Measurements from ENCODE around the gene ROBO1.

GRCh38 chr3:79172241-79172640 is 595.6 kb downstream of the ROBO1 start:
- TF ChIP-seq CTCF (IDR thresholded peaks at IDR 0.05) (no peak), POLR2A (IDR thresholded peaks at IDR 0.05) (no peak)

Data from thyroid gland (tissue), 4 donors.